HL-60 (cell line): ENCODE results near the gene CPB2.

Experiments used
- DNase-seq, 2 experiments: peaks; one replicate each; pipeline ENCODE4 v3.0.0-alpha.2; 2010 to 2020; ENCODE audit warnings: low read depth in 1 of 2, low spot score in 1 of 2
- H3K27ac ChIP-seq: fragments of 250-450 bp; sonication (Bioruptor Pico); replicated peaks from 2 replicates; pipeline ENCODE4 v1.5.1; 2020; ENCODE audit warnings: mild to moderate bottlenecking, moderate library complexity
- H3K27me3 ChIP-seq: fragments of 250-450 bp; sonication (Bioruptor Pico); 2 replicates; pipeline ENCODE4 v1.5.1; 2021; ENCODE audit warnings: mild to moderate bottlenecking, moderate library complexity; ENCODE audit not compliant: insufficient read depth, poor library complexity, severe bottlenecking
- H3K4me3 ChIP-seq: replicated peaks from 2 replicates; pipeline ENCODE4 v1.5.1; 2011; ENCODE audit warnings: mild to moderate bottlenecking, control low read depth, low read length; ENCODE audit not compliant: insufficient read depth
- GABPA ChIP-seq: IDR thresholded peaks from 2 replicates; pipeline ENCODE4 v1.6.1; 2012; ENCODE audit warnings: low read depth
- POLR2AphosphoS5 ChIP-seq: IDR thresholded peaks from 2 replicates; pipeline ENCODE4 v1.6.1; 2012; ENCODE audit warnings: low read depth
- SPI1 ChIP-seq: IDR thresholded peaks from 2 replicates; pipeline ENCODE4 v1.6.1; 2012; ENCODE audit warnings: low read depth, mild to moderate bottlenecking, borderline replicate concordance
- TF ChIP-seq, protein P1 (sequence below): IDR thresholded peaks from one replicate; pipeline ENCODE4 v1.5.1; 2011; ENCODE audit warnings: low read length, control low read depth, inconsistent platforms; ENCODE audit not compliant: insufficient read depth
- TF ChIP-seq, protein P2 (sequence below): IDR thresholded peaks from 2 replicates; pipeline ENCODE4 v1.6.1; 2012; ENCODE audit warnings: low read depth; ENCODE audit not compliant: insufficient replicate concordance

CPB2 gene

DNA sequence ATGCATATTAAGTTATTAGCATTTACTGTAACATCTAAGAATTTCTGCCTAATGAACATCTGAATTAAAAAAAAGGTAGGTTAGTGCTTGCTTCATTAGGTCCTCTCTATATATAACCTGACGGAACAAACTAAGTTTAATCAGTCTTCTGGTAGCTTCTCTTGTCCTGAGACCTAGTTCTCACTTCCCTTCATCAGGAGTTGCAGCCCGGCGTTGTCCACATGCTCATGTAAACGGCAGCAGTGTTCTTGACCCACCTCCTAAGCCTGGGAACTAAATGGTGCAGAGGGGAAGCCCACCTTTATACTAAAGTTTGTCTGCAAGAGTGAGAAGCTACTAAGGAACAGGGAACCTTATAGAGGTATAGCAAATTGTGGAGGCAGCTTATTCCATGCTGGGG, 31.9 kb upstream of the CPB2 start:
- TF ChIP-seq SPI1 (no peak), POLR2AphosphoS5 (peak; percentile 19; the same call in 1 of the 2 replicates)
- Histone ChIP-seq H3K27me3 (no peaks in the 10 kb centered on the region), H3K4me3 (no peak overlapping the region), H3K27ac (no peak overlapping the region)
- DNase-seq = no peak

DNA sequence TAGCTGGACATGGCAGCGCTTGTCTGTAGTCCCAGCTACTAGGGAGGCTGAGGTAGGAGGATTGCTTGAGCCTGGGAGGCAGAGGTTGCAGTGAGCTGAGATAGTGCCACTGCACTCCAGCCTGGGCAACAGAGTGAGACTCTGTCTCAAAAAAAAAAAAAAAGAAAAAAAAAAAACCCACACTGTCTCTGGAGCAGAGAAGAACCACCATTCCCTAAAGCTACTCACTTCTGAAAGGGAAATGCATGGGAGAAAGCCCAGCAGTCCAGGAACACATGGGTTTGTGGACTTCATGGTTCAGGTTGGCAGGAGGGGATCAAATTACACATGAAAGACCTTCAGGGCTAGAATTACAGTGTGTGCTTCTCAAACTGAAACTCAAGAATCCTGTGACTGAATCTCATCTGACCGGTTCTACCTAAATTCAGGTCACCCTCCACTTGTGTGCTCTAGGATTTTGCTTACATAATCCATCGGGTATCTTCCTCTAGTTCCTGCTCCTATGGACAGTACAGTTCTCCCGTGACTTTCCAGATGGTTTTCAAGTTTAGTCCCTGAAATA, 30.2 kb upstream of the CPB2 start:
- no peak overlapping the region for H3K4me3 ChIP-seq
- no peak overlapping the region for H3K27ac ChIP-seq
- no peak for DNase-seq

DNA sequence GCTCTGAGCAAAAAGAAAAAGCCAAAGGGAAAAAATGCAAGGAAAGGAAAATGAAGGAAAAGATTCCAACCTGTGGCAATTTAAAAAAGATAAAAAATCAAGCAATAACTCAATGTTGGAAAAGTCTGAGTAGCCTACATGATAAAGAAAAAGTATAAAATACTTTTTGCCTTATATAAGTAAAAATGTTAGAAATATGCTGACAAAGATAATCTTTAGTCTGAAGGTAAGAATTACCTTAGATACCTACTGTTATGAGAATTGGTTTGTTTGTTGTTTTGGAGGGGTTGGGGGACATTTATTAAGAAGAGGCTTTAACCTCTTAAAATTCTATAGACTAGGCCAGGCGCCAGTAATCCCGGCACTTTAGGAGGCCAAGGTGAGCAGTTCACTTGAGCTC, 29.7 kb upstream of the CPB2 start:
- H3K27ac ChIP-seq = no peak overlapping the region

More for the DNA sequence above, 30.2 kb upstream of the CPB2 start:
- H3K27me3 ChIP-seq = no peaks in the 10 kb centered on the region
- TF ChIP-seq, protein P1, sequence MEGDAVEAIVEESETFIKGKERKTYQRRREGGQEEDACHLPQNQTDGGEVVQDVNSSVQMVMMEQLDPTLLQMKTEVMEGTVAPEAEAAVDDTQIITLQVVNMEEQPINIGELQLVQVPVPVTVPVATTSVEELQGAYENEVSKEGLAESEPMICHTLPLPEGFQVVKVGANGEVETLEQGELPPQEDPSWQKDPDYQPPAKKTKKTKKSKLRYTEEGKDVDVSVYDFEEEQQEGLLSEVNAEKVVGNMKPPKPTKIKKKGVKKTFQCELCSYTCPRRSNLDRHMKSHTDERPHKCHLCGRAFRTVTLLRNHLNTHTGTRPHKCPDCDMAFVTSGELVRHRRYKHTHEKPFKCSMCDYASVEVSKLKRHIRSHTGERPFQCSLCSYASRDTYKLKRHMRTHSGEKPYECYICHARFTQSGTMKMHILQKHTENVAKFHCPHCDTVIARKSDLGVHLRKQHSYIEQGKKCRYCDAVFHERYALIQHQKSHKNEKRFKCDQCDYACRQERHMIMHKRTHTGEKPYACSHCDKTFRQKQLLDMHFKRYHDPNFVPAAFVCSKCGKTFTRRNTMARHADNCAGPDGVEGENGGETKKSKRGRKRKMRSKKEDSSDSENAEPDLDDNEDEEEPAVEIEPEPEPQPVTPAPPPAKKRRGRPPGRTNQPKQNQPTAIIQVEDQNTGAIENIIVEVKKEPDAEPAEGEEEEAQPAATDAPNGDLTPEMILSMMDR = no peak
- TF ChIP-seq SPI1 = no peak
- TF ChIP-seq POLR2AphosphoS5 = no peak
- TF ChIP-seq, protein P2, sequence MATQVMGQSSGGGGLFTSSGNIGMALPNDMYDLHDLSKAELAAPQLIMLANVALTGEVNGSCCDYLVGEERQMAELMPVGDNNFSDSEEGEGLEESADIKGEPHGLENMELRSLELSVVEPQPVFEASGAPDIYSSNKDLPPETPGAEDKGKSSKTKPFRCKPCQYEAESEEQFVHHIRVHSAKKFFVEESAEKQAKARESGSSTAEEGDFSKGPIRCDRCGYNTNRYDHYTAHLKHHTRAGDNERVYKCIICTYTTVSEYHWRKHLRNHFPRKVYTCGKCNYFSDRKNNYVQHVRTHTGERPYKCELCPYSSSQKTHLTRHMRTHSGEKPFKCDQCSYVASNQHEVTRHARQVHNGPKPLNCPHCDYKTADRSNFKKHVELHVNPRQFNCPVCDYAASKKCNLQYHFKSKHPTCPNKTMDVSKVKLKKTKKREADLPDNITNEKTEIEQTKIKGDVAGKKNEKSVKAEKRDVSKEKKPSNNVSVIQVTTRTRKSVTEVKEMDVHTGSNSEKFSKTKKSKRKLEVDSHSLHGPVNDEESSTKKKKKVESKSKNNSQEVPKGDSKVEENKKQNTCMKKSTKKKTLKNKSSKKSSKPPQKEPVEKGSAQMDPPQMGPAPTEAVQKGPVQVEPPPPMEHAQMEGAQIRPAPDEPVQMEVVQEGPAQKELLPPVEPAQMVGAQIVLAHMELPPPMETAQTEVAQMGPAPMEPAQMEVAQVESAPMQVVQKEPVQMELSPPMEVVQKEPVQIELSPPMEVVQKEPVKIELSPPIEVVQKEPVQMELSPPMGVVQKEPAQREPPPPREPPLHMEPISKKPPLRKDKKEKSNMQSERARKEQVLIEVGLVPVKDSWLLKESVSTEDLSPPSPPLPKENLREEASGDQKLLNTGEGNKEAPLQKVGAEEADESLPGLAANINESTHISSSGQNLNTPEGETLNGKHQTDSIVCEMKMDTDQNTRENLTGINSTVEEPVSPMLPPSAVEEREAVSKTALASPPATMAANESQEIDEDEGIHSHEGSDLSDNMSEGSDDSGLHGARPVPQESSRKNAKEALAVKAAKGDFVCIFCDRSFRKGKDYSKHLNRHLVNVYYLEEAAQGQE = no peak
- no peak for TF ChIP-seq GABPA

DNA sequence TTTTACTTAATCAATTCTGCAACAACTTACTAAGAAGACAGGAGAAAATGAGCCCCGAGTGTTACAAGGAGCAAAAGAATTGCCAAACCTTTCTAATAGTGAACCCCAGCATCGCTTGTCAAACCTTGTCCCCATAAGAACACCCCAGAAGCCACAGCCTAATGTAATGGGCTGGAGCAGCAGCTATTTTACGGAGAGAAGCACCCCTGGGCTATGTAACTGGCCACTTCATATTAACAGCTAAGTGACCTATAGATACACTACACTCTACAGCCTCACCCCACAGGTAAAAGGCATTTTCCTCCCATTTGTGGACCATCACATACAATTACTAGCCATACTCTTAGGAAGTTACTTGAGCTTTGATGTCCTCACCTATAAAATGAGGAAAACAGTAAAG, 27.3 kb upstream of the CPB2 start:
- Histone ChIP-seq H3K4me3 (no peak overlapping the region), H3K27ac (no peak overlapping the region), H3K27me3 (no peaks in the 10 kb centered on the region)
- DNase-seq = no peak
- TF ChIP-seq SPI1 (no peak), GABPA (no peak), POLR2AphosphoS5 (no peak)
- TF ChIP-seq, protein P1 = no peak
- TF ChIP-seq, protein P2 = no peak

More for the DNA sequence above, 29.7 kb upstream of the CPB2 start:
- no peak overlapping the region for H3K4me3 ChIP-seq
- no peak for TF ChIP-seq POLR2AphosphoS5
- no peak for TF ChIP-seq GABPA
- TF ChIP-seq, protein P2 = no peak
- TF ChIP-seq, protein P1 = no peak
- no peak for TF ChIP-seq SPI1
- no peaks in the 10 kb centered on the region for H3K27me3 ChIP-seq
- no peak for DNase-seq
